ENCODE data around the gene PLCB4. TPM values are rescaled to one million over a fixed set of nuclear protein-coding genes. Genes with fewer than 3 reads are reported as not detected.

Gene PLCB4
- polyA plus RNA-seq, 1 experiment = 8.8 TPM

GRCh38 chr20:9474835-9475415 lies 406.0 kb downstream of the PLCB4 start:
- ChIA-PET CTCF (interaction anchor here (0.6 to 1.5 kb wide), 5 partner anchors 8 to 143 kb away, joined by 3 to 5 read pairs (median 4); no protein-coding TSS in a partner anchor), POLR2A (no interaction called here)
- Histone ChIP-seq H3K36me3 (ENCODE audit: control insufficient read depth, insufficient read depth, low read length) (no peaks in the 10 kb centered on the region), H3K27me3 (ENCODE audit: control insufficient read depth, insufficient read depth, low read length) (no peaks in the 10 kb centered on the region), H3K4me3 (ENCODE audit: low read depth, low read length) (no peak overlapping the region)
- TF ChIP-seq CTCF (IDR thresholded peaks at IDR 0.05; ENCODE audit: insufficient read depth, low read depth, low read length) = no peak
- DNase-seq (ENCODE audit: low read depth) = no peak

GRCh38 chr20:9475456-9475855 lies 406.6 kb downstream of the PLCB4 start:
- ChIA-PET POLR2A (no interaction called here), CTCF (interaction anchor here (1.2 to 1.5 kb wide), 4 partner anchors 8 to 143 kb away, joined by 3 to 5 read pairs (median 4); no protein-coding TSS in a partner anchor)

GRCh38 chr20:9476174-9476573 lies 407.3 kb downstream of the PLCB4 start:
- DNase-seq (ENCODE audit: low read depth) = no peak
- no peak for TF ChIP-seq CTCF (IDR thresholded peaks at IDR 0.05; ENCODE audit: insufficient read depth, low read depth, low read length)
- CTCF ChIA-PET = interaction anchor here (0.8 to 1.5 kb wide), 2 partner anchors 10 to 68 kb away, joined by 3 to 4 read pairs; no protein-coding TSS in a partner anchor
- no peaks in the 10 kb centered on the region for H3K27me3 ChIP-seq (ENCODE audit: control insufficient read depth, insufficient read depth, low read length)
- H3K36me3 ChIP-seq (ENCODE audit: control insufficient read depth, insufficient read depth, low read length) = no peaks in the 10 kb centered on the region
- POLR2A ChIA-PET = no interaction called here
- H3K4me3 ChIP-seq (ENCODE audit: low read depth, low read length) = no peak overlapping the region

More at GRCh38 chr20:9475456-9475855, 406.6 kb downstream of the PLCB4 start:
- DNase-seq (ENCODE audit: low read depth) = no peak
- no peak overlapping the region for H3K4me3 ChIP-seq (ENCODE audit: low read depth, low read length)
- no peak for TF ChIP-seq CTCF (IDR thresholded peaks at IDR 0.05; ENCODE audit: insufficient read depth, low read depth, low read length)
- no peaks in the 10 kb centered on the region for H3K36me3 ChIP-seq (ENCODE audit: control insufficient read depth, insufficient read depth, low read length)
- H3K27me3 ChIP-seq (ENCODE audit: control insufficient read depth, insufficient read depth, low read length) = no peaks in the 10 kb centered on the region

GRCh38 chr20:9476637-9477036 lies 407.8 kb downstream of the PLCB4 start:
- no peak for TF ChIP-seq CTCF (IDR thresholded peaks at IDR 0.05; ENCODE audit: insufficient read depth, low read depth, low read length)
- Histone ChIP-seq H3K27me3 (ENCODE audit: control insufficient read depth, insufficient read depth, low read length) (no peaks in the 10 kb centered on the region), H3K4me3 (ENCODE audit: low read depth, low read length) (no peak overlapping the region), H3K36me3 (ENCODE audit: control insufficient read depth, insufficient read depth, low read length) (no peaks in the 10 kb centered on the region)
- no peak for DNase-seq (ENCODE audit: low read depth)
- POLR2A ChIA-PET = no interaction called here
- CTCF ChIA-PET = interaction anchor here (0.8 to 1.2 kb wide), 2 partner anchors 10 to 19 kb away, joined by 3 read pairs; no protein-coding TSS in a partner anchor

- DNase-seq (ENCODE audit: low read depth) = no peak
- no peaks in the 10 kb centered on the region for H3K27me3 ChIP-seq (ENCODE audit: control insufficient read depth, insufficient read depth, low read length)
- no peak overlapping the region for H3K4me3 ChIP-seq (ENCODE audit: low read depth, low read length)
- POLR2A ChIA-PET = interaction anchor here (0.5 kb wide), 1 partner anchor 18 kb away, joined by 3 read pairs; no protein-coding TSS in a partner anchor
- CTCF ChIA-PET = no interaction called here
- no peaks in the 10 kb centered on the region for H3K36me3 ChIP-seq (ENCODE audit: control insufficient read depth, insufficient read depth, low read length)
- TF ChIP-seq CTCF (IDR thresholded peaks at IDR 0.05; ENCODE audit: insufficient read depth, low read depth, low read length) = no peak
These were observed 409.9 kb downstream of the PLCB4 start for GRCh38 chr20:9478771-9479170.

Measured in BJ (cell line).